HG02678 (cell line): ENCODE data around the gene NAPSA.

ENCODE experiments used
- ATAC-seq: cut with Tn5 transposase; IDR thresholded peaks from one replicate; pipeline ENCODE4 v1.9.1; 2021; ENCODE audit warnings: mild to moderate bottlenecking, moderate library complexity; ENCODE audit not compliant: unreplicated experiment

Gene NAPSA

GRCh38 chr19:50320051-50320450, 45.4 kb downstream of the NAPSA start:
- ATAC-seq, result no peak

DNA sequence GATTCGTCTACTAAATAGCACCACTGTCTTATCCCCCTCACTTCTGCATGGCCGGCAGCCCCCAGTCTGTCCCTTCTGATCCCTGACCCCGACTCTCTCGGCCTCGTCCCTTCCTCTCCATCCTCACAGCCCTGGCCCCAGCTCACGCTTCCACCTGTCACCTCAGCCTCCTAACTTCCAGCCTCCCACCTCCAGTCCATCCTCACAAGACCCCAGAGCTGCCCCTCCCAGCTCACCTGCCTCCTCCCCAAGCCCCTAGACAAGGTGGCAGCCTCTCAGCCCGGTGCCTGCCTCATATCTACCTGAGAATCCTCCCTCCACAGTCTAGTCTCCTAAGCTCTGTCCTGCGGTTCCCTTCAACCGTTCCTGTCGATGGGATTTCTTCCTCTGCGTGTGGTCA, 46.3 kb downstream of the NAPSA start:
- ATAC-seq, result no peak

- no peak for ATAC-seq
Observed at GRCh38 chr19:50318438-50318837, 47.0 kb downstream of the NAPSA start.

DNA sequence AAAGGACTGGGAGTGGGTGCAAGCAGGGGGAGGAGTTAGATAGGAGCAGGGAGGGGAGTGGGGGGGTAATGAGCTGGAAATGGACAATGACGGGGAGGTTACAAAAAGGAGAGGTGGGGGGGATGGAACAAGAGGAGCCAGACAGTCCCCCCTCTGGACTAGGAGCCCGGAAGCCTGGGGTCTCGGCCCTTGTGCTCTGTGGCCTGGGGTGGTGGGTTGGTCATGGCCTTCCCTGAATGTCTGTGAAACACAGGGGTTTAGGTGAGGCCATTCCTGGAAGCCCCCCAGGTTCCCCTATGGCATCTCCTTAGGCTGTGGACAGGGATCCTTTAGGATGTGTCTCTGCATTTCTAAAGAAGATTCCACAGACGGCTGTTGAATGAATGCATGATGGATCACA, 48.3 kb downstream of the NAPSA start:
- no peak for ATAC-seq

DNA sequence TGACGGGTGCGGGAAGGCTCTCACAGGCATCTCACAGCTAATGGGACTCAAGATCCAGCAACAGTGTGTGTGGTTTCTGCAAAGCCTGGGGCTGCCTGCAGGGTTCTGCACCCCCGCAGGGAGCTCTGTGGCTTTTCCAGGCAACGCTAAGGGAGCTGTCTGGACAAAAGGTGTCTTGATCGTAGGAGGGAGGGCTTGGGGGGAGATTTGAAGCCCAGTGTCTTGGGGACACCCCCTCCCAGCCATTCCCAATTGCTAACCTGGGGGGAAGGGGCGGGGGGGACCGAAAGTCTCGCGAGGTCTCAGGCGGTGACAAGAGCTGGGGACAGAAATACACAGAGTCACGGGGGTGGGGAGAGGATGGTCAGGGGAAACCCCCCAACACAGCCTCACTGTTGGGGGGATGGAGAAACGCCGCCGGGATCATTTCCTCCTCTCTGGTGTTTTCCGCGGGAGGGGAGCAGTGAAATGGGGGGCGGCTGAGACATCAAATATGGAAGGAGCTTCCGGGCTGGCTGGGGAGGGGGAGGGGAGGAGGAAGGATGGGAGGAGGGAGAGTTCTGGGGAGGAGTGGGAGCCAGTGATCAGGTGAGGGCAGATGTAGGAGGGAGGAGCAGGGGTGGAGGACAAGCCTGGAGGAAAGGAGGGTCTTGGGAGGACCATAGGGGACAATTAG, 49.5 kb downstream of the NAPSA start:
- ATAC-seq, result no peak

DNA sequence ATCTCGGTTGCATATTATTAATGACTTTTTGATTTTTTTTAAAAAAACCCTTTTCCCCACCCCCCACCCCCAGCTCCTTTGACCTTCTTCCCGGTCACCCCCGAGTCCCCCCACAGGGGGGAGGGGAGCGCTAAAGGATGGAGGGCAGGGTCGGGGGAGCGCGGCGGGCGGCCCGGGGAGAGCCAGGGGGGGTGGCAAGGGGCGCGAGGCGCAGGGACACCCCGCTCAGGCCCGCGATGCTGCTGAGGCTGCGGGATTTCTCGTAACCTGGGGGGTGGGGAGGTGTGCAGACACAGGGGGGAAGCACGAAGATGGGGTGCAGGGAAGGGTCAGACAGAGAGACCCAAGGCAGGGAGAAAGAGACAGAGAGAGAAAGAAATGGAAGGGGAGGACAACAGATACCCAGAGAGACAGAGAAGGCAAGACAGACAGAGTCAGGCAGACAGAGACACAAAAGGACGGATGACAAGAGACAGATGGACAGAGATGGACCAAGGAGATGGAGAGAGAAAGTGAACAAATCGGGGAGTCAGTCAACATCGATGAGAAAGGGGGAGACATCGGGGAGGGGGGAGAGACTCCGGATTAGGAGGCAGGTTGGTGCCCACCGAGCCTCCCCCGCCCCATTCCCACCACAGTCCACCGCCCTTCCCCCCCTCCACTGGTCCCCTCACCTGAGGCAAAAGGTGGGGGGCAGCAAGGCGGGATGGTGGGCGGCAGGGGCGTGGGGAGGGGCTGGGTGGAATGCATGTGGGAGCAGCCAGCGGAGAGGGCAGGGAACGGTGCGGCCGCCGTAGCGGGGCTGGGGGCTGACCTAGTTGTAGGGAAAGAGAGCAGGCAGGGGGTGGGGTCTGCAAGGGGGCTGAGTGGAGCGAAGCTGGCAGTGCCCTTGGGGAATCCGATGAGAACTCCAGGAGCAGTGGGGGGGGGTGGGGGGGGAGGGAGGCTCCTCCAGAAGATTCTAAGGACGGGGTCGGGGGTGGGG, 50.4 kb downstream of the NAPSA start:
- no peak for ATAC-seq

DNA sequence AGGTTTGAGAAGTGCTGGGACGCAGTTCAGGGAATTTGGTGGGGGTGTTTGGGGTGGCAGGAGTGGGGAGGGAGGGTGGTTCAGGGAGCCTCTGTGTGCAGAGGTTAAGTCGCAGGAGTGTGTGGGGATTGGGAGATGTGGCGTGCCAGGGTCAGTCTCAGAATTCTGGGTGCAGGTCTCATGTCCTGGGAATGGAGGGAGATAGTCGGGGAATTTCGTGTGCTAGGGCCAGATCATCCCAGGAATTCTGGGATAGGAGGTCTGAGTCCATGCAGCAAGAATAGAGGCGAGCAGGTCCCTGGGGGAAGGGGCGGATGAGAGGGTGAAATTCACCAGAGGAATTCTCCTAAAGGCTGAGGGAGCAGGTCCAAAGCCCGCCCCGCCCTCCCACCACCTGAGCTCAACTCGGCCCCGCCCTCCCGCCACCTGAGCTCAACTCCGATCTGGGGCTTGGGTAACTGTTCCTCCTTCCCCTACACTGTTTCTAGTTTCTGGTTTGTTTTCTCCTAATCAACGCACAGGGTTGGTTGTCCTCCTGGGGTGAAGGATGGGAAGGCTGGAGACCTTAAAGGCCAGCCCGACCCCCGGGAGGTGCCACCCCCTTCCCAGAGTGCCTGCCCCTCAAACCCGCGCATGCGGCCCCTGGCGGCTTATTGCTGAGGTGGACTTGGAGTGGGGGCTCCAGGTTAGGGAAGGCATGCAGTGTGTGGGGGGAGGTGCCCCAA, 51.5 kb downstream of the NAPSA start:
- ATAC-seq, result no peak

DNA sequence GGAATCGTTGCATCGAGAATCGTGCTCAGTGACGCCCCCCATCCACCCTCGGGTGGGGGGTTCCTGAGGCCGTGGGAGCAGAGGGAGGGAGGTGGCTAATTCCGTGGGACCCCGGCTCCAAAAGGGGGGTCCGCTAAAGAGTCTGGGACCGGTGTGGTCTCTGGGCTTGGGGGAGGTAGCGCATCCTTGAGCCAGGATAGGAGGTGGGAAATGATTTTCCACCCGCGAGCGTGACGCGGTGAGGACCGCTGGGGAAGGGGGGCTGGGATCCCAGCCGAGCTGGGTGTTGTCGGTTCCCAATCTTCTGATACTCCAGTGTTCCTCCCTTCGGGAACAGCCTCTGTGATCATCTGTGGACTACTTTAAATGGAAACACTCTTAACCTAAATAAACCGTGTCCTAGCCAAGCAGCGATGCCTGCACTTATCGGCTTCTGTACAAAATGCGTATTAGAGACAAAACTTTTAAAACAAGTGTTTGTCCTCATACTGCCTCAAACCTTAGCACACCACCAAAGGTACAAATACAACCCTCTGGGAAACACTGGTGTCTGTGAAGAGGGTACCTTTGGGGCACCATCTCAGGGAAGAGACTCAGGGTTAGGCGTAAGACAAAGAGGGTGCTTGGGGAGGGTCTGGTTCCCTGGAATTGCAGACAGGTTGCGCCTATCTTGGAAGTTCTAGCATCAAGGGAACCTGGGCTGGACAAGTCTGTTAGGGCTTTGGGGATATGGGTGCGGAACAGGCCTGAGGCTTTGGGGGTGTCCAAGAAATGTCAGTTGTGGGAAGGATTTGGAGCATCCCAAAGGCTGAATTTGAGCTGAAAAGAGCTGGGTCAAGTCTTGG, 52.2 kb downstream of the NAPSA start:
- ATAC-seq, result no peak

DNA sequence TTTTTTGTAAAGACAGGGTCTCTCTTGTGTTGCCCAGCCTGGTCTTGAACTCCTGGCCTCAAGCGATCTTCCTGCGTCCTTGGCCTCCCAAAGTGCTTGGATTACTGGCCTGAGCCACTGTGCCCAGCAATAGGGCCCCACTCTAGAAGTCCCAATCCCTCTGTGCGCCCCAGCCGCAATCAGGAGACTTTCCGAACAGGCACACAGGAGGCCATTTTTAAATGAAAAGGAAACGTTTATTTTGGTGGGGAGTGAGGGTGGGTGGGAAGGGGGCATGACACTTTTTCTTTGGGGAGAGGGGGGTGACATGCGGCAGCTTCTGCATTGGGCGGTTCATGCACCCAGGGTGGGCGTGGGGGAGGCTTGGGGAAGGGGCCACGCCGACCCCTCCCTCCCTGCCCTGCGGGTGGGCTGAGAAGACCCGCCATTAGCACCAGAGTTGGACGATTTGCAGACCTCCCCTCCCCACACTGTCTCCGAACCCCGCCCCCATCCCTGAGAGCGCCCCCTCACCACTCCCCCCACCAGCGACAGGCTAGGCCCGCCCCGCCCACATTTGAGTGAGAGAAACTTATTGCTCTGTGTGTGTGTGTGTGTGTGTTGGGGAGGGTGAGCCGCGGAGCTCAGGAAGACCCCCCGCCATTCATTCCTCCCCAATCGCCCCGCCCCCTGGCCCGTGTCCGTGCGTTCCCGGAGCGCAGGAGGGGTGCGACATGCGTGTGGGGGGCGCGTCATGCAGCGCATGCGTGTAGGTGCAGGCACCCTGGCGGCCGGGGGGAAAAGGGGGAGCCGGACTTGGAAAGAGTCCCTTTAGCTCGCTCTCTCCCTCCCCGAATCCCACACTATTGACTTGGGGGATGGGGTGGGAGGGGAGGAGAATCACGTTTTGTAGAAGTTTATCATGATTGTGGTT, 53.5 kb downstream of the NAPSA start:
- no peak for ATAC-seq

- ATAC-seq, result no peak
Observed at GRCh38 chr19:50310759-50311465, 54.5 kb downstream of the NAPSA start.

DNA sequence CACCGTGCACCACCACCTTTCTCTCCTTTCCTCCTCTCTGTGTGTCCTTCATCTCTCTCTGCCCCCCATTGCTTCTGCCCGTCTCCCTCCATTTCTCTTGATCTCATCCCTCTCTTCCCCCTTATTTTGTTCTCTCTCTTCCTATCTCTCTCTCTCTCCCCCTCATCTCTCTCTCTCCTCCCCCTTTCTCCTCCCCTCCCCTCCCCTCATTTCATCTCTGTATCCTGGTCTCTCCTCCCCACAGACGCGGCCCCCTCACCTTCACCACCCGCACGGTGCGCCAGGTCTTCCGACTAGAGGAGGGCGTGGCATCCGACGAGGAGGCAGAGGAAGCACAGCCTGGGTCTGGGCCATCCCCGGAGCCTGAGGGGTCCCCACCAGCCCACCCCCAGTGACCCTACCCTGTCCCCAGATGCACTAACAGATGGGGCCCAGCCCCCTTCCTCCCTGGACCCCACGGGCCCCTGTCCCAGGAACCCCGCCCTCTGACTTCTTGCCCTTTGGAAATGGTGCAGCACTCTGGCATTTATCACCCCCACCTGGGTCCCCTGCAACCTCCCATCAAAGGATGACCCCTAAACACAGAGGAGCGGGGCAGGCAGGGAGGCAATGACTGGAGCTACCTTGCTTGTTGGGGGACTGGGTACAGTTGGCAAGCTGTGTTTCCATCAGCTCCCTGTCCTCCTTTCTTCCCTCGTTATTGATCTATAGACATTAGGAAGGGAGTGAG, 55.9 kb downstream of the NAPSA start:
- no peak for ATAC-seq

- no peak for ATAC-seq
Observed at GRCh38 chr19:50308991-50309390, 56.4 kb downstream of the NAPSA start.
